ENCODE results near the gene GPD2.

DNA sequence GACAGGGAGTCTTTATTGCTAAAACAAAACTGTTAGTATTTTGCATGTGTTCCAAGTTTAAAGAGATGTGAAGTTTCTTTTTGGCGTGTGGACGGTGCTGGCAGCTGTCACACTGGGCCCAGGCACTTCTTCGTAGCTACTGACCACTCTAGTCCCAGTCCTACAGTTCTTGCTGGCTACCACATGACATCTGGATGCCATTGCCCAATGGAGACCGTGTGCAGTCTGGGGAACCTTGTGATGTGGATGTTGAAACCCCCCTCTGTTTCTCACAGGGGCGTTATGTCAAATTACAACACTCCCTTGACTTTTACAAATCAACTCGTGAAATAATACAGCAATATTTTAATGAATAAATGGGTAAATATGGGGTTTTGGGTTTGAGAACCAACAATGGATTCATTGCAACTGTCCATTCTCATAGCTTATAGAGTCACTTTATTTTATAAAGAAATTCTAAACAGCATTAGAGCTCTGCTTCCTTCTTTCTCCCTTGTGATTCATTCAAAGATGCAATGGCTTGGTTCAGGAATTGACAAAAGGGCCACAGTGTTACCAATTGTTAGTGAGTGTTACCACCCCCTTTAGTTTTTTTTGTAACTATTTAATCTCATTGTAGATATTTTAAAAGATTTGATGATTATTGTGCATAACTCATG, 1.2 kb downstream of the GPD2 start:
- TF ChIP-seq CTCF (IDR thresholded peaks at IDR 0.05) (no peak), POLR2A (IDR thresholded peaks at IDR 0.05) (no peak)

All from heart left ventricle (tissue), 13 donors.